ENCODE data around the gene SNAI3. TPM values are rescaled to one million over a fixed set of nuclear protein-coding genes. Genes with fewer than 3 reads are reported as not detected.

Gene SNAI3
- total RNA-seq, 1 donor from 2014 or later, result not detected

DNA sequence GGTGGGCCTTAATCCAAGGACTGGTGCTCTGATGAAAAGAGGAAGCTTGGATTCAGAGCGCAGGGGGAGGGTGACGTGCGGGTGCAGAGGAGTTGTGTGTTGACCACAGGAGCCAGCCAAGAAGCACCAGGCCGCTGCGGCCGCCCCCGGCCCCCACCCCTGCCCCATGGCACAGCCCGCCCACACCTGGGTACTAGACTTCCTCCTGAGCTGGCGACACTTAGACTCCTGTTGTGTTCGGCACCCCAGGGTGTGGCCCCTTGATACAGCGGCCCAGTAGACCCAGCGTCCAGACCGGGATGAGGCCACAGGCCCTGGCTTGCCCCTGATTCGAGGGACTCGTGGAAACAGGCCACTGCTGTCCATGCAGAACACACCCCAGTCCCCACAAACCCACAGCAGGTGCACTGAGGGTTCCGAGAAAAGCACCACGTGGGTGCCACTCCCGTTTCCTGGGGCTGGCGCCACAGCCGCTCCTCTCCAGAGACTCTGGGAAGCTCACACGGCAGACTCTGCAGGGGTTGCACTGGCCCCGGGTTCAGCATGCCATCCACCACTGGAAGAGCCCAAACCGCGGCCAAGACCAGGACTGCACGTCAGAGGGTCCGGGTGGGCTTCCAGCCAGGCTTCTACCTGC, 5.7 kb upstream of the SNAI3 start:
- peaks cover 0 to 5% of the 10 kb centered on the region in 2 donors for H3K36me3 ChIP-seq
- H3K9me3 ChIP-seq, result no peaks in the 10 kb centered on the region
- H3K4me3 ChIP-seq, result no peak overlapping the region
- H3K27ac ChIP-seq, result no peak overlapping the region
- no peak for DNase-seq (ENCODE audit: extremely low spot score in 2 of 2)
- no peaks in the 10 kb centered on the region for H3K27me3 ChIP-seq
- peaks cover under 1% of the 10 kb centered on the region for H3K4me1 ChIP-seq
- TF ChIP-seq POLR2A (IDR thresholded peaks at IDR 0.05) (no peak), POLR2AphosphoS5 (IDR thresholded peaks at IDR 0.05; ENCODE audit: insufficient read depth in 1 of 2, low read depth in 1 of 2) (no peak)
- TF ChIP-seq, protein P1, sequence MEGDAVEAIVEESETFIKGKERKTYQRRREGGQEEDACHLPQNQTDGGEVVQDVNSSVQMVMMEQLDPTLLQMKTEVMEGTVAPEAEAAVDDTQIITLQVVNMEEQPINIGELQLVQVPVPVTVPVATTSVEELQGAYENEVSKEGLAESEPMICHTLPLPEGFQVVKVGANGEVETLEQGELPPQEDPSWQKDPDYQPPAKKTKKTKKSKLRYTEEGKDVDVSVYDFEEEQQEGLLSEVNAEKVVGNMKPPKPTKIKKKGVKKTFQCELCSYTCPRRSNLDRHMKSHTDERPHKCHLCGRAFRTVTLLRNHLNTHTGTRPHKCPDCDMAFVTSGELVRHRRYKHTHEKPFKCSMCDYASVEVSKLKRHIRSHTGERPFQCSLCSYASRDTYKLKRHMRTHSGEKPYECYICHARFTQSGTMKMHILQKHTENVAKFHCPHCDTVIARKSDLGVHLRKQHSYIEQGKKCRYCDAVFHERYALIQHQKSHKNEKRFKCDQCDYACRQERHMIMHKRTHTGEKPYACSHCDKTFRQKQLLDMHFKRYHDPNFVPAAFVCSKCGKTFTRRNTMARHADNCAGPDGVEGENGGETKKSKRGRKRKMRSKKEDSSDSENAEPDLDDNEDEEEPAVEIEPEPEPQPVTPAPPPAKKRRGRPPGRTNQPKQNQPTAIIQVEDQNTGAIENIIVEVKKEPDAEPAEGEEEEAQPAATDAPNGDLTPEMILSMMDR (IDR thresholded peaks at IDR 0.05), result no peak
- intact Hi-C loops (cut with DNase I), result no loop called here

DNA sequence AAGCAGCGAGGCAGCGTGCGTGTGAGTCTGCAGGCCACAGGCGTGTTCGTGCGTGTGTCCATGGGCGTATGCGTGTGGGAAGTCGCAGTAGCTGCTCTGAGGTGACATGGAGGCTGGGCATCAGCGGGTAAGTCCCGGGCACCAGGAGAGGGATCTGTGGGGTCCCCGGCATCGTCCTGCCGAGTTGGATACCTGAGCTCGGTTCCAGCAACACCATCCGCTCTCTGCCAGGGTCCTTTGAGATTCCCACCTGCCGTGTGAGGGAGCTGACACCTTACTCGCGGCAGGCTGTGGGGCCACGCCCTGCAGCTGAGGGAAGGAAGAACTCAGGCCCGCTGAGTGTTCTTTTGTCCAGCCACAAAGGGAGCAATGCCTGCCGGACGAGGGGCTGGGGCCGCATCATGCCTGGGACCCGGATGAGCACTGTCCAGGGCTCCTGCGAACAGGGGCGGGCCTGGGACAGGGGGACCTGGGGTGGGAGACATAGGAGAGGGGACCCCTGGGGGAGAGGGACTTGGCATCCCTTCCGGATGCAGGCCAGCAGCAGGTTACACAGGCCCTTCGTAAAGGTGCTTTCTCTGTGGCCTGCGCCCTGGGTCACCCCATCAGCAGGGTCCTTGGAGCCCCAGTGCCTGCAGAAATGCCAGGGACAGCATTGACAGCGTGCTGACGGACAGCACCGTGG, 5.0 kb upstream of the SNAI3 start:
- no peaks in the 10 kb centered on the region for H3K9me3 ChIP-seq
- TF ChIP-seq, protein P1 (IDR thresholded peaks at IDR 0.05), result no peak
- TF ChIP-seq POLR2A (IDR thresholded peaks at IDR 0.05), result no peak
- no peak for TF ChIP-seq POLR2AphosphoS5 (IDR thresholded peaks at IDR 0.05; ENCODE audit: insufficient read depth in 1 of 2, low read depth in 1 of 2)
- H3K4me3 ChIP-seq, result no peak overlapping the region
- DNase-seq (ENCODE audit: extremely low spot score in 2 of 2), result no peak
- peaks cover 8% of the 10 kb centered on the region for H3K4me1 ChIP-seq
- no peak overlapping the region for H3K27ac ChIP-seq
- intact Hi-C loops (cut with DNase I), result no loop called here
- no peaks in the 10 kb centered on the region for H3K27me3 ChIP-seq
- H3K36me3 ChIP-seq, result no peaks in the 10 kb centered on the region

DNA sequence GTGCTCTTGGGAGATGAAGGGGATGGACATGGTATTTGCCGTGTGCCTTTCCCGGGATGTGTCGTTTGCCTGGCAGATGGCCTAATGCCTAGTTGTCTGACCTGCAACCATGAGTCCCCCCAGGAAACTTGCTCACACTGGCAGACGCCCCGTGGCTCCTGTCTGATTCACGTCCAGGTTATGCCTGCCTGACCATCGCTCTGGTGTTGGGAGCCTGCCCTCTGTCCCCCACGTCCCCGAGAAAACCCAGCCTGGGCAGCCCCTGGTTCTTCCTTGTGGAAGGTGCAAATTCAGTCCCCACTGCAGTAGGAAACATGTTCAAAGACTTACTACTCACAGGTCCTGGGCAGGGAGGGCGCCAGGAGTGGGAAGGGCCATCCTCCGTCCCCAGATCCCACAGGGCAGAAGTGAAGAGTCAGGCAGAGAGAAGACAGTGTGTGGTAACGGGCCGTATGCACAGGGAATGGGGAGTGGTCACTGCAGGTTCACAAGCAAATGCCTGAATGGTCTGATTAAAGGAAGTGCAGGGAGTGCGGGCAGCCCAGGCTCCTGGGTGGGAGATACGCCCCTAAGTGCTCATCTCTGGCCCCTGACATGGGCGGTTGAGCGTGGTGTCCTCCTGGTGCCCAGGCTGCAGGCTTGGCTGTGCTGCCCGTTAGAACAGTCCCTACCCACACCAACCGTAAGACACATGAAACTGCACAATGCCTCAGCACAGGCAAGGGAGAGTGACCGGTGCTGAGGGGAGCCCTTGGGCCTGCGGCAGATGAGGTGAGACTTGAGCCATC, 4.2 kb upstream of the SNAI3 start:
- no peak overlapping the region for H3K27ac ChIP-seq
- no peak for TF ChIP-seq POLR2AphosphoS5 (IDR thresholded peaks at IDR 0.05; ENCODE audit: insufficient read depth in 1 of 2, low read depth in 1 of 2)
- DNase-seq (ENCODE audit: extremely low spot score in 2 of 2), result no peak
- no peak overlapping the region for H3K4me3 ChIP-seq
- H3K27me3 ChIP-seq, result no peaks in the 10 kb centered on the region
- no peaks in the 10 kb centered on the region for H3K9me3 ChIP-seq
- intact Hi-C loops (cut with DNase I), result no loop called here
- peaks cover 15% of the 10 kb centered on the region for H3K4me1 ChIP-seq
- no peaks in the 10 kb centered on the region for H3K36me3 ChIP-seq

DNA sequence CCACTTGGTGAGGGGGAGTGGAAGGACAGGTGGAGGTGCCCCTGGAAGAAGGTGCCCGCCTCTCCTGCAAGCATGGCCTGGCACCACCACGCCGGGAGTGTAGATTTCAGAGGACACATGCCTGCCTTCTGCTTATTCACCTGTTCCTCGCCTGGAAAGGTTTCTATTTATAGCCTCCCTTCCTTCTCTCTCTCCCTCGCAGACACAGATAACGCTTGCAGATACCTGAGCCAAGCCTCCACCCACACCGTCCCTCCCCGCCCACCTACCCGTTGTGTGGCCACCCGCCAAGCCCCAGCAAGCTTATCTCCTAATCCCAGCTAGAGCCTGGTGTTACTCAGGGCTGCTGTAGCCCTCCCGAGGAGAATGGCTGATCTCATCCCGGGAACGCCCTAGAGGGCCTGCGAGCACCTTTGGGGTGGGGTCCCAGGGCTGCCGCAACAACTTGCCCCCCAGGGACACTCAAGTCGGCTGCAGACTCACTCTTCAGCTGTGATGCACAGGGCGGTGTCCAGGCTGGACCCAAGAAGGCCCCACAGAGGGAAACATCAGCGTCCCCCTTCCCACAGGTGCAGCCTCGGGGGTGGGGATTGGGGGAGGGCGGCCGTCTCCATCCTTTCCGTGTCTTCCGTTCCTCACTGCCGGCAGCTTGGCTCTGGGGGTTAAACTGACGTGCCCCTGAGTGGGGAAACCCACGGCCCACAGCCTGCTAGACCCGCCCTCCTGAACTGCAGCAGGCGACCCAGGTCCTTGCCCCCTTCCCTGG, 1.9 kb upstream of the SNAI3 start:
- Histone ChIP-seq H3K9me3 (no peaks in the 10 kb centered on the region), H3K27ac (no peak overlapping the region), H3K4me3 (no peak overlapping the region), H3K36me3 (no peaks in the 10 kb centered on the region), H3K4me1 (peaks cover 24% of the 10 kb centered on the region), H3K27me3 (no peaks in the 10 kb centered on the region)
- TF ChIP-seq, protein P1 (IDR thresholded peaks at IDR 0.05), result no peak
- no peak for TF ChIP-seq POLR2AphosphoS5 (IDR thresholded peaks at IDR 0.05; ENCODE audit: insufficient read depth in 1 of 2, low read depth in 1 of 2)
- no peak for TF ChIP-seq POLR2A (IDR thresholded peaks at IDR 0.05)
- intact Hi-C loops (cut with DNase I), result loop anchor here (10.0 kb wide), 1 partner anchor 57 kb away; no protein-coding TSS in a partner anchor
- no peak for DNase-seq (ENCODE audit: extremely low spot score in 2 of 2)

DNA sequence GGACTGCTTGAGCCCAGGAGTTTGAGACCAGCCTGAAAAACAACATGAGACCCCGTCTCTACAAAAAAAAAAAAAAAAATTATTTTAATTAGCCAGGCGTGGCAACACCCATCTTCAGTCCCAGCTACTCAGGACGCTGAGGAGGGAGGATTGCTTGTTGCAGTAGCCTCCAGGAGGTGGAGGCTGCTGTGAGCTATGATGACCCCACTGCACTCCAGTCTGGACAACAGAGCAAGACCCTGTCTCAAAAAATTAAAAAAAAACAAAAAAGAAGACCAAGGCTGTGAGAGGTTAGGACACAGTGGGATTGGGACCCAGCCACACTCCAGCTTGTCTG, 1.3 kb upstream of the SNAI3 start:
- H3K27ac ChIP-seq, result no peak overlapping the region
- no peak overlapping the region for H3K4me3 ChIP-seq
- intact Hi-C loops (cut with DNase I), result loop anchor here (10.0 kb wide), 1 partner anchor 57 kb away; no protein-coding TSS in a partner anchor
- H3K4me1 ChIP-seq, result peaks cover 24% of the 10 kb centered on the region
- no peak for DNase-seq (ENCODE audit: extremely low spot score in 2 of 2)
- no peaks in the 10 kb centered on the region for H3K9me3 ChIP-seq
- TF ChIP-seq, protein P1 (IDR thresholded peaks at IDR 0.05), result no peak
- TF ChIP-seq POLR2A (IDR thresholded peaks at IDR 0.05) (no peak), POLR2AphosphoS5 (IDR thresholded peaks at IDR 0.05; ENCODE audit: insufficient read depth in 1 of 2, low read depth in 1 of 2) (no peak)
- no peaks in the 10 kb centered on the region for H3K27me3 ChIP-seq
- no peaks in the 10 kb centered on the region for H3K36me3 ChIP-seq
